ENCODE data around the gene RBFOX1.

DNA sequence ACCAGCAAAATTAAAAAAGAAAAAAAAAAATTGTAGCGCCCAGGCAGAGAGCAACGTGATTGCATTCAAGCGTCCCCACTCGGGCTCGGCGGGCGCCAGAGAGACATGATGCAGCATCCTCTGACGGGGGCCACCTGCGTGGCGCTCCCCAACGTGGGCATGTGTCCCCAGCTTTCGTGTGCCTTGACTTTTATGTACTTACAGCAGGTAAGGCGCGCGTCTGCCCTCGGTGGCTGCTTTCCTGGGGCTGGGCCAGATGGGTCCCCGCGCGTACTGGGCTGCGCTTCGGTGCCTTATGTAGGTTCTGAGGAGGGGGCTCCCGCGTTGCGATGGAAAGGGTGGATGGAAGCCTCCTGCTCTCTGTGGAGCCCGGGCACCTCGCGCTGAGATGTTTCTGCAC, 28.4 kb upstream of the RBFOX1 start:
- TF ChIP-seq, protein P1, sequence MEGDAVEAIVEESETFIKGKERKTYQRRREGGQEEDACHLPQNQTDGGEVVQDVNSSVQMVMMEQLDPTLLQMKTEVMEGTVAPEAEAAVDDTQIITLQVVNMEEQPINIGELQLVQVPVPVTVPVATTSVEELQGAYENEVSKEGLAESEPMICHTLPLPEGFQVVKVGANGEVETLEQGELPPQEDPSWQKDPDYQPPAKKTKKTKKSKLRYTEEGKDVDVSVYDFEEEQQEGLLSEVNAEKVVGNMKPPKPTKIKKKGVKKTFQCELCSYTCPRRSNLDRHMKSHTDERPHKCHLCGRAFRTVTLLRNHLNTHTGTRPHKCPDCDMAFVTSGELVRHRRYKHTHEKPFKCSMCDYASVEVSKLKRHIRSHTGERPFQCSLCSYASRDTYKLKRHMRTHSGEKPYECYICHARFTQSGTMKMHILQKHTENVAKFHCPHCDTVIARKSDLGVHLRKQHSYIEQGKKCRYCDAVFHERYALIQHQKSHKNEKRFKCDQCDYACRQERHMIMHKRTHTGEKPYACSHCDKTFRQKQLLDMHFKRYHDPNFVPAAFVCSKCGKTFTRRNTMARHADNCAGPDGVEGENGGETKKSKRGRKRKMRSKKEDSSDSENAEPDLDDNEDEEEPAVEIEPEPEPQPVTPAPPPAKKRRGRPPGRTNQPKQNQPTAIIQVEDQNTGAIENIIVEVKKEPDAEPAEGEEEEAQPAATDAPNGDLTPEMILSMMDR (IDR thresholded peaks at IDR 0.05; ENCODE audit: low read length), result no peak
- TF ChIP-seq EZH2 (IDR thresholded peaks at IDR 0.05; ENCODE audit: borderline replicate concordance, low read length), result no peak

All from OCI-LY1 (cell line).